ENCODE data around the gene PRSS36.
"Not testable (repeated sequence)": the region's sequence is repeated elsewhere in the genome, so short reads cannot be mapped to it uniquely, and the experiment has no call there.

GRCh38 chr16:31150976-31151375 is 1.1 kb upstream of the PRSS36 start:
- TF ChIP-seq POLR2AphosphoS5, POLR2A, CTCF (IDR thresholded peaks at IDR 0.05): not testable (repeated sequence)
